Measurements from ENCODE around the gene MTFP1.

MTFP1 gene

GRCh38 chr22:30425616-30426387 is at the start of gene MTFP1:
Gene MTFP1 (plus strand): TSS chr22:30425768. CDS start chr22:30425880, 112 bp downstream.
- no peaks in the 10 kb centered on the region for H3K9me3 ChIP-seq (ENCODE audit: low read length)
- no peaks in the 10 kb centered on the region for H3K36me3 ChIP-seq (ENCODE audit: insufficient read depth, low read length)
- H3K4me3 ChIP-seq (ENCODE audit: low read length), result peak within 1 kb of the TSS; percentile 67
- peak within 1 kb of the TSS; percentile 95 for H2AFZ ChIP-seq (ENCODE audit: low read depth, low read length)
- no peaks in the 10 kb centered on the region for H3K27me3 ChIP-seq (ENCODE audit: insufficient read depth, low read length)
- peaks cover 24% of the 10 kb centered on the region for H3K4me1 ChIP-seq (ENCODE audit: insufficient read depth, low read length)

GRCh38 chr22:30380011-30380410 is 45.6 kb upstream of the MTFP1 start:
- Histone ChIP-seq H3K9me3 (ENCODE audit: low read length) (no peaks in the 10 kb centered on the region), H3K27me3 (ENCODE audit: insufficient read depth, low read length) (no peaks in the 10 kb centered on the region), H2AFZ (ENCODE audit: low read depth, low read length) (no peak overlapping the region), H3K4me1 (ENCODE audit: insufficient read depth, low read length) (no peaks in the 10 kb centered on the region), H3K4me3 (ENCODE audit: low read length) (no peak overlapping the region), H3K36me3 (ENCODE audit: insufficient read depth, low read length) (peaks cover 29% of the 10 kb centered on the region)

GRCh38 chr22:30381264-30381663 is 44.3 kb upstream of the MTFP1 start:
- no peaks in the 10 kb centered on the region for H3K27me3 ChIP-seq (ENCODE audit: insufficient read depth, low read length)
- no peaks in the 10 kb centered on the region for H3K9me3 ChIP-seq (ENCODE audit: low read length)
- H3K36me3 ChIP-seq (ENCODE audit: insufficient read depth, low read length), result peaks cover 29% of the 10 kb centered on the region
- H2AFZ ChIP-seq (ENCODE audit: low read depth, low read length), result no peak overlapping the region
- H3K4me1 ChIP-seq (ENCODE audit: insufficient read depth, low read length), result peaks cover 3% of the 10 kb centered on the region
- H3K4me3 ChIP-seq (ENCODE audit: low read length), result no peak overlapping the region

- Histone ChIP-seq H3K36me3 (ENCODE audit: insufficient read depth, low read length) (peaks cover 29% of the 10 kb centered on the region), H3K4me3 (ENCODE audit: low read length) (no peak overlapping the region), H3K9me3 (ENCODE audit: low read length) (no peaks in the 10 kb centered on the region), H3K4me1 (ENCODE audit: insufficient read depth, low read length) (peaks cover 7% of the 10 kb centered on the region), H2AFZ (ENCODE audit: low read depth, low read length) (no peak overlapping the region), H3K27me3 (ENCODE audit: insufficient read depth, low read length) (no peaks in the 10 kb centered on the region)
These were observed 43.2 kb upstream of the MTFP1 start for GRCh38 chr22:30382340-30382739.

GRCh38 chr22:30383061-30383460 is 42.5 kb upstream of the MTFP1 start:
- H2AFZ ChIP-seq (ENCODE audit: low read depth, low read length), result no peak overlapping the region
- no peaks in the 10 kb centered on the region for H3K27me3 ChIP-seq (ENCODE audit: insufficient read depth, low read length)

GRCh38 chr22:30385942-30386341 is 39.6 kb upstream of the MTFP1 start:
- Histone ChIP-seq H3K4me1 (ENCODE audit: insufficient read depth, low read length) (peaks cover 7% of the 10 kb centered on the region), H3K4me3 (ENCODE audit: low read length) (peak overlapping the region; percentile 60), H3K36me3 (ENCODE audit: insufficient read depth, low read length) (peaks cover 13% of the 10 kb centered on the region), H3K9me3 (ENCODE audit: low read length) (no peaks in the 10 kb centered on the region), H2AFZ (ENCODE audit: low read depth, low read length) (no peak overlapping the region), H3K27me3 (ENCODE audit: insufficient read depth, low read length) (no peaks in the 10 kb centered on the region)

More at GRCh38 chr22:30383061-30383460, 42.5 kb upstream of the MTFP1 start:
- Histone ChIP-seq H3K36me3 (ENCODE audit: insufficient read depth, low read length) (peaks cover 22% of the 10 kb centered on the region), H3K4me3 (ENCODE audit: low read length) (no peak overlapping the region), H3K4me1 (ENCODE audit: insufficient read depth, low read length) (peaks cover 7% of the 10 kb centered on the region), H3K9me3 (ENCODE audit: low read length) (no peaks in the 10 kb centered on the region)

GRCh38 chr22:30386608-30386959 is 39.0 kb upstream of the MTFP1 start:
- Histone ChIP-seq H3K9me3 (ENCODE audit: low read length) (no peaks in the 10 kb centered on the region), H3K27me3 (ENCODE audit: insufficient read depth, low read length) (no peaks in the 10 kb centered on the region), H2AFZ (ENCODE audit: low read depth, low read length) (peak overlapping the region; percentile 39), H3K4me3 (ENCODE audit: low read length) (peak overlapping the region; percentile 60), H3K36me3 (ENCODE audit: insufficient read depth, low read length) (peaks cover 12% of the 10 kb centered on the region), H3K4me1 (ENCODE audit: insufficient read depth, low read length) (peaks cover 7% of the 10 kb centered on the region)

- H2AFZ ChIP-seq (ENCODE audit: low read depth, low read length), result peak within 1 kb of the TSS; percentile 39
- peaks cover 7% of the 10 kb centered on the region for H3K4me1 ChIP-seq (ENCODE audit: insufficient read depth, low read length)
- H3K36me3 ChIP-seq (ENCODE audit: insufficient read depth, low read length), result peaks cover 9% of the 10 kb centered on the region
- no peaks in the 10 kb centered on the region for H3K27me3 ChIP-seq (ENCODE audit: insufficient read depth, low read length)
- H3K4me3 ChIP-seq (ENCODE audit: low read length), result peak within 1 kb of the TSS; percentile 60
- no peaks in the 10 kb centered on the region for H3K9me3 ChIP-seq (ENCODE audit: low read length)
These were observed 38.4 kb upstream of the MTFP1 start, which contains the start of gene RNF215 for GRCh38 chr22:30386960-30387827. Gene RNF215 (minus strand): TSS chr22:30387411. CDS start chr22:30387313, 98 bp downstream.

- no peak overlapping the region for H2AFZ ChIP-seq (ENCODE audit: low read depth, low read length)
- H3K9me3 ChIP-seq (ENCODE audit: low read length), result no peaks in the 10 kb centered on the region
- H3K36me3 ChIP-seq (ENCODE audit: insufficient read depth, low read length), result no peaks in the 10 kb centered on the region
- H3K4me3 ChIP-seq (ENCODE audit: low read length), result no peak overlapping the region
- H3K4me1 ChIP-seq (ENCODE audit: insufficient read depth, low read length), result peaks cover 5% of the 10 kb centered on the region
- no peaks in the 10 kb centered on the region for H3K27me3 ChIP-seq (ENCODE audit: insufficient read depth, low read length)
These were observed 34.4 kb upstream of the MTFP1 start for GRCh38 chr22:30390974-30391691.

GRCh38 chr22:30392661-30393321 is 32.8 kb upstream of the MTFP1 start:
- Histone ChIP-seq H2AFZ (ENCODE audit: low read depth, low read length) (no peak overlapping the region), H3K27me3 (ENCODE audit: insufficient read depth, low read length) (peaks cover 4% of the 10 kb centered on the region), H3K9me3 (ENCODE audit: low read length) (no peaks in the 10 kb centered on the region), H3K36me3 (ENCODE audit: insufficient read depth, low read length) (no peaks in the 10 kb centered on the region), H3K4me3 (ENCODE audit: low read length) (no peak overlapping the region), H3K4me1 (ENCODE audit: insufficient read depth, low read length) (peaks cover 9% of the 10 kb centered on the region)

- H3K9me3 ChIP-seq (ENCODE audit: low read length), result no peaks in the 10 kb centered on the region
These were observed 32.3 kb upstream of the MTFP1 start for GRCh38 chr22:30393322-30393680.

GRCh38 chr22:30393885-30394284 is 31.7 kb upstream of the MTFP1 start:
- Histone ChIP-seq H2AFZ (ENCODE audit: low read depth, low read length) (no peak overlapping the region), H3K36me3 (ENCODE audit: insufficient read depth, low read length) (no peaks in the 10 kb centered on the region), H3K27me3 (ENCODE audit: insufficient read depth, low read length) (peaks cover 4% of the 10 kb centered on the region), H3K4me3 (ENCODE audit: low read length) (no peak overlapping the region), H3K9me3 (ENCODE audit: low read length) (no peaks in the 10 kb centered on the region), H3K4me1 (ENCODE audit: insufficient read depth, low read length) (peaks cover 9% of the 10 kb centered on the region)

More at GRCh38 chr22:30393322-30393680, 32.3 kb upstream of the MTFP1 start:
- H3K36me3 ChIP-seq (ENCODE audit: insufficient read depth, low read length), result no peaks in the 10 kb centered on the region
- H3K4me1 ChIP-seq (ENCODE audit: insufficient read depth, low read length), result peaks cover 9% of the 10 kb centered on the region
- no peak overlapping the region for H2AFZ ChIP-seq (ENCODE audit: low read depth, low read length)
- no peak overlapping the region for H3K4me3 ChIP-seq (ENCODE audit: low read length)
- H3K27me3 ChIP-seq (ENCODE audit: insufficient read depth, low read length), result peaks cover 4% of the 10 kb centered on the region

Measured in neuron (in vitro differentiated cells).